NCI-H524 treated with DMSO at 0.1 percent for 48 hours (cell line): ENCODE data around the gene CPE.

Source experiments
- DNase-seq: peaks from one replicate; lab custom pipeline; 2025; lab: John Stamatoyannopoulos, UW

The CPE gene

GRCh38 chr4:165508372-165509120 is 129.7 kb downstream of the CPE start:
- no peak for DNase-seq

- no peak for DNase-seq
Observed at GRCh38 chr4:165512424-165512823, 133.6 kb downstream of the CPE start.

- DNase-seq = no peak
Observed at GRCh38 chr4:165514739-165515138, 135.9 kb downstream of the CPE start.

- DNase-seq = no peak
Observed at GRCh38 chr4:165515201-165515600, 136.4 kb downstream of the CPE start.

GRCh38 chr4:165516281-165516833 is 137.5 kb downstream of the CPE start:
- peak; percentile 43 for DNase-seq

- no peak for DNase-seq
Observed at GRCh38 chr4:165517216-165517615, 138.4 kb downstream of the CPE start.

GRCh38 chr4:165518024-165518616 is 139.3 kb downstream of the CPE start:
- DNase-seq = no peak

GRCh38 chr4:165518686-165519085 is 139.9 kb downstream of the CPE start:
- DNase-seq = no peak

GRCh38 chr4:165519591-165519990 is 140.8 kb downstream of the CPE start:
- DNase-seq = no peak

GRCh38 chr4:165520086-165520485 is 141.3 kb downstream of the CPE start:
- no peak for DNase-seq

GRCh38 chr4:165522050-165522449 is 143.2 kb downstream of the CPE start:
- no peak for DNase-seq

- DNase-seq = no peak
Observed at GRCh38 chr4:165524532-165525190, 145.9 kb downstream of the CPE start.

- DNase-seq = no peak
Observed at GRCh38 chr4:165532976-165533375, 154.2 kb downstream of the CPE start.

- no peak for DNase-seq
Observed at GRCh38 chr4:165537028-165537648, 158.3 kb downstream of the CPE start.

- no peak for DNase-seq
Observed at GRCh38 chr4:165539801-165540200, 161.0 kb downstream of the CPE start.

GRCh38 chr4:165540206-165540830 is 161.5 kb downstream of the CPE start:
- DNase-seq = no peak

- no peak for DNase-seq
Observed at GRCh38 chr4:165541851-165542459, 163.1 kb downstream of the CPE start.

GRCh38 chr4:165542476-165542875 is 163.7 kb downstream of the CPE start:
- DNase-seq = peak; percentile 24
